GM19467 (cell line): Measurements from ENCODE around the gene PGM2L1.
"Not testable (repeated sequence)": the region's sequence is repeated elsewhere in the genome, so short reads cannot be mapped to it uniquely, and the experiment has no call there.

Source experiments
- ATAC-seq: cut with Tn5 transposase; IDR thresholded peaks from one replicate; pipeline ENCODE4 v1.9.1; 2021; ENCODE audit warnings: mild to moderate bottlenecking, moderate library complexity; ENCODE audit not compliant: unreplicated experiment

PGM2L1 gene

GRCh38 chr11:74341921-74342320 is 56.3 kb downstream of the PGM2L1 start:
- ATAC-seq, result no peak

- ATAC-seq, result no peak
Measured at GRCh38 chr11:74339619-74340018, 58.6 kb downstream of the PGM2L1 start.

- ATAC-seq, result no peak
Measured at GRCh38 chr11:74338963-74339362, 59.3 kb downstream of the PGM2L1 start.

- ATAC-seq, result no peak
Measured at GRCh38 chr11:74333193-74333592, 65.0 kb downstream of the PGM2L1 start.

- no peak for ATAC-seq
Measured at GRCh38 chr11:74332291-74332690, 65.9 kb downstream of the PGM2L1 start.

GRCh38 chr11:74331000-74331399 is 67.2 kb downstream of the PGM2L1 start:
- ATAC-seq, result not testable (repeated sequence)

GRCh38 chr11:74330075-74330858 is 68.0 kb downstream of the PGM2L1 start:
- ATAC-seq, result no peak

GRCh38 chr11:74327076-74327475 is 71.2 kb downstream of the PGM2L1 start:
- ATAC-seq, result no peak

GRCh38 chr11:74326665-74327064 is 71.6 kb downstream of the PGM2L1 start:
- ATAC-seq, result no peak

- ATAC-seq, result no peak
Measured at GRCh38 chr11:74325649-74326645, 72.3 kb downstream of the PGM2L1 start.

- ATAC-seq, result no peak
Measured at GRCh38 chr11:74322667-74323066, 75.6 kb downstream of the PGM2L1 start.

- ATAC-seq, result no peak
Measured at GRCh38 chr11:74321487-74322188, 76.6 kb downstream of the PGM2L1 start.

- ATAC-seq, result no peak
Measured at GRCh38 chr11:74320538-74320937, 77.7 kb downstream of the PGM2L1 start.

- no peak for ATAC-seq
Measured at GRCh38 chr11:74319139-74319816, 79.0 kb downstream of the PGM2L1 start.

- ATAC-seq, result no peak
Measured at GRCh38 chr11:74318241-74318932, 79.8 kb downstream of the PGM2L1 start.

- ATAC-seq, result no peak
Measured at GRCh38 chr11:74316772-74317505, 81.3 kb downstream of the PGM2L1 start.

- ATAC-seq, result no peak
Measured at GRCh38 chr11:74312326-74312725, 85.9 kb downstream of the PGM2L1 start.

GRCh38 chr11:74311352-74311926 is 86.8 kb downstream of the PGM2L1 start, which contains the start of gene P4HA3:
TSS of gene P4HA3 (minus strand) at chr11:74311640. CDS start at chr11:74311611, 29 bp downstream.
- no peak for ATAC-seq

- ATAC-seq, result no peak
Measured at GRCh38 chr11:74310857-74311256, 87.4 kb downstream of the PGM2L1 start.
